HG02943 (cell line): ENCODE results near the gene MICU2.
"Not testable (repeated sequence)": the region's sequence is repeated elsewhere in the genome, so short reads cannot be mapped to it uniquely, and the experiment has no call there.

Experiments used
- ATAC-seq: cut with Tn5 transposase; IDR thresholded peaks from one replicate; pipeline ENCODE4 v1.9.1; 2021; ENCODE audit warnings: mild to moderate bottlenecking, low read depth, moderate library complexity; ENCODE audit not compliant: unreplicated experiment

MICU2 gene

GRCh38 chr13:21594715-21595545 lies 9.0 kb downstream of the MICU2 start:
- no peak for ATAC-seq

GRCh38 chr13:21590665-21591456 lies 13.1 kb downstream of the MICU2 start:
- ATAC-seq, result not testable (repeated sequence)

- no peak for ATAC-seq
Measured at GRCh38 chr13:21590231-21590630, 13.7 kb downstream of the MICU2 start.

- not testable (repeated sequence) for ATAC-seq
Measured at GRCh38 chr13:21589510-21589909, 14.5 kb downstream of the MICU2 start.

GRCh38 chr13:21588411-21588810 lies 15.6 kb downstream of the MICU2 start:
- not testable (repeated sequence) for ATAC-seq

- no peak for ATAC-seq
Measured at GRCh38 chr13:21584973-21585592, 18.9 kb downstream of the MICU2 start.

- ATAC-seq, result no peak
Measured at GRCh38 chr13:21583478-21583877, 20.5 kb downstream of the MICU2 start.

- no peak for ATAC-seq
Measured at GRCh38 chr13:21580736-21581135, 23.2 kb downstream of the MICU2 start.

GRCh38 chr13:21579754-21580316 lies 24.1 kb downstream of the MICU2 start:
- no peak for ATAC-seq

GRCh38 chr13:21578748-21579147 lies 25.2 kb downstream of the MICU2 start:
- no peak for ATAC-seq

GRCh38 chr13:21576426-21576825 lies 27.5 kb downstream of the MICU2 start:
- no peak for ATAC-seq

GRCh38 chr13:21573920-21574712 lies 29.9 kb downstream of the MICU2 start:
- ATAC-seq, result no peak

GRCh38 chr13:21569686-21570085 lies 34.3 kb downstream of the MICU2 start:
- ATAC-seq, result no peak

- ATAC-seq, result no peak
Measured at GRCh38 chr13:21568854-21569253, 35.1 kb downstream of the MICU2 start.

- no peak for ATAC-seq
Measured at GRCh38 chr13:21567714-21568113, 36.3 kb downstream of the MICU2 start.

GRCh38 chr13:21557995-21558394 lies 46.0 kb downstream of the MICU2 start:
- ATAC-seq, result no peak

GRCh38 chr13:21556051-21556450 lies 47.9 kb downstream of the MICU2 start:
- no peak for ATAC-seq

- ATAC-seq, result not testable (repeated sequence)
Measured at GRCh38 chr13:21553261-21553660, 50.7 kb downstream of the MICU2 start.

- ATAC-seq, result no peak
Measured at GRCh38 chr13:21550918-21551317, 53.1 kb downstream of the MICU2 start.

- no peak for ATAC-seq
Measured at GRCh38 chr13:21549633-21550032, 54.3 kb downstream of the MICU2 start.
